ENCODE data around the gene SHMT1. TPM values are rescaled to one million over a fixed set of nuclear protein-coding genes. Genes with fewer than 3 reads are reported as not detected.

The SHMT1 gene
- total and polyA plus RNA-seq, 4 donors: 39.6 to 360 (median 325) TPM

- Histone ChIP-seq H3K9ac (ENCODE audit: low read depth in 1 of 2, low read length in 2 of 2) (no peak overlapping the region), H3K4me3 (ENCODE audit: low read depth in 1 of 3, low read length in 3 of 3) (no peak overlapping the region), H3K27ac (ENCODE audit: low read depth in 1 of 2, low read length in 2 of 2) (no peak overlapping the region), H3K36me3 (ENCODE audit: control insufficient read depth in 4 of 4, insufficient read depth in 3 of 4, low read depth in 1 of 4, low read length in 3 of 4) (peaks cover 0 to 13% (median 7%) of the 10 kb centered on the region in 4 donors), H3K9me3 (ENCODE audit: control insufficient read depth in 4 of 4, low read length in 3 of 4) (no peaks in the 10 kb centered on the region), H3K27me3 (ENCODE audit: control insufficient read depth in 4 of 4, insufficient read depth in 4 of 4, low read length in 3 of 4) (no peaks in the 10 kb centered on the region), H3K4me1 (ENCODE audit: control insufficient read depth in 4 of 4, insufficient read depth in 4 of 4, low read length in 3 of 4) (peaks cover 6 to 56% (median 40%) of the 10 kb centered on the region in 4 donors)
- 88% methylated on average over 18 of the region's 18 CpGs for WGBS
- no peak for DNase-seq (ENCODE audit: low spot score)
- no peak for TF ChIP-seq FOXA1 (IDR thresholded peaks at IDR 0.05)
These were observed 44.4 kb downstream of the SHMT1 start for GRCh38 chr17:18318771-18319450.

- no peak overlapping the region for H3K27ac ChIP-seq (ENCODE audit: low read depth in 1 of 2, low read length in 2 of 2)
- WGBS: 82% methylated on average over 7 of the region's 7 CpGs
- H3K9ac ChIP-seq (ENCODE audit: low read depth in 1 of 2, low read length in 2 of 2): no peak overlapping the region
- H3K27me3 ChIP-seq (ENCODE audit: control insufficient read depth in 4 of 4, insufficient read depth in 4 of 4, low read length in 3 of 4): no peaks in the 10 kb centered on the region
- TF ChIP-seq RXRA (IDR thresholded peaks at IDR 0.05) (no peak), HNF4A (conservative IDR thresholded peaks at IDR 0.05) (no peak), EGR1 (IDR thresholded peaks at IDR 0.05; ENCODE audit: low read depth in 2 of 2) (no peak), RAD21 (IDR thresholded peaks at IDR 0.05) (no peak), SP1 (IDR thresholded peaks at IDR 0.05) (no peak), TAF1 (conservative IDR thresholded peaks at IDR 0.05) (no peak), YY1 (IDR thresholded peaks at IDR 0.05) (no peak), GABPA (IDR thresholded peaks at IDR 0.05 in 1 of 2, conservative IDR thresholded peaks at IDR 0.05 in 1 of 2) (no peak), ATF3 (IDR thresholded peaks at IDR 0.05) (no peak), HNF4G (IDR thresholded peaks at IDR 0.05) (no peak), NR2F2 (IDR thresholded peaks at IDR 0.05) (no peak), JUND (IDR thresholded peaks at IDR 0.05) (no peak), REST (IDR thresholded peaks at IDR 0.05) (no peak), FOXA2 (IDR thresholded peaks at IDR 0.05) (no peak)
- peaks cover 0 to 7% (median 6%) of the 10 kb centered on the region in 4 donors for H3K36me3 ChIP-seq (ENCODE audit: control insufficient read depth in 4 of 4, insufficient read depth in 3 of 4, low read depth in 1 of 4, low read length in 3 of 4)
- no peak for DNase-seq (ENCODE audit: low spot score)
- H3K9me3 ChIP-seq (ENCODE audit: control insufficient read depth in 4 of 4, low read length in 3 of 4): no peaks in the 10 kb centered on the region
- H3K4me1 ChIP-seq (ENCODE audit: control insufficient read depth in 4 of 4, insufficient read depth in 4 of 4, low read length in 3 of 4): peaks cover 6 to 62% (median 47%) of the 10 kb centered on the region in 4 donors
- H3K4me3 ChIP-seq (ENCODE audit: low read depth in 1 of 3, low read length in 3 of 3): no peak overlapping the region
These were observed 45.2 kb downstream of the SHMT1 start for GRCh38 chr17:18318117-18318516.

GRCh38 chr17:18315961-18316360 lies 47.4 kb downstream of the SHMT1 start:
- H3K4me3 ChIP-seq (ENCODE audit: low read depth in 1 of 3, low read length in 3 of 3): peak overlapping the region; percentile 73 to 96 (median 79)
- peak overlapping the region; percentile 29 to 87 for H3K9ac ChIP-seq (ENCODE audit: low read depth in 1 of 2, low read length in 2 of 2)
- WGBS: 72% methylated on average over 11 of the region's 11 CpGs
- H3K27me3 ChIP-seq (ENCODE audit: control insufficient read depth in 4 of 4, insufficient read depth in 4 of 4, low read length in 3 of 4): no peaks in the 10 kb centered on the region
- peak overlapping the region; percentile 1 to 87 for H3K27ac ChIP-seq (ENCODE audit: low read depth in 1 of 2, low read length in 2 of 2)
- peaks cover 6 to 63% (median 49%) of the 10 kb centered on the region in 4 donors for H3K4me1 ChIP-seq (ENCODE audit: control insufficient read depth in 4 of 4, insufficient read depth in 4 of 4, low read length in 3 of 4)
- TF ChIP-seq REST (IDR thresholded peaks at IDR 0.05): no peak
- TF ChIP-seq MAX (IDR thresholded peaks at IDR 0.05): no peak
- TF ChIP-seq TAF1 (conservative IDR thresholded peaks at IDR 0.05): no peak
- no peak for TF ChIP-seq RXRA (IDR thresholded peaks at IDR 0.05)
- TF ChIP-seq JUND (IDR thresholded peaks at IDR 0.05): no peak
- TF ChIP-seq GABPA (IDR thresholded peaks at IDR 0.05 in 1 of 2, conservative IDR thresholded peaks at IDR 0.05 in 1 of 2): no peak
- no peak for TF ChIP-seq HNF4A (conservative IDR thresholded peaks at IDR 0.05)
- TF ChIP-seq NR2F2 (IDR thresholded peaks at IDR 0.05): no peak
- no peak for TF ChIP-seq FOXA1 (IDR thresholded peaks at IDR 0.05)
- no peak for DNase-seq (ENCODE audit: low spot score)
- H3K36me3 ChIP-seq (ENCODE audit: control insufficient read depth in 4 of 4, insufficient read depth in 3 of 4, low read depth in 1 of 4, low read length in 3 of 4): peaks cover 0 to 8% (median 7%) of the 10 kb centered on the region in 4 donors
- H3K9me3 ChIP-seq (ENCODE audit: control insufficient read depth in 4 of 4, low read length in 3 of 4): no peaks in the 10 kb centered on the region

Data from liver (tissue), 9 donors.